Pons (tissue), 1 donor: Measurements from ENCODE around the gene SLCO4A1.
A peak's percentile ranks its signal among the peaks of the same experiment; 100 is the strongest.
"Not testable (repeated sequence)": the region's sequence is repeated elsewhere in the genome, so short reads cannot be mapped to it uniquely, and the experiment has no call there.

Experiments used
- DNase-seq: peaks from one replicate; pipeline ENCODE4 v3.0.0-alpha.2; 2016; ENCODE audit warnings: low spot score

SLCO4A1 gene

GRCh38 chr20:62665826-62666735, 23.8 kb downstream of the SLCO4A1 start:
- DNase-seq = no peak

- DNase-seq = peak; percentile 88
Measured at GRCh38 chr20:62666736-62667529, 24.6 kb downstream of the SLCO4A1 start.

DNA sequence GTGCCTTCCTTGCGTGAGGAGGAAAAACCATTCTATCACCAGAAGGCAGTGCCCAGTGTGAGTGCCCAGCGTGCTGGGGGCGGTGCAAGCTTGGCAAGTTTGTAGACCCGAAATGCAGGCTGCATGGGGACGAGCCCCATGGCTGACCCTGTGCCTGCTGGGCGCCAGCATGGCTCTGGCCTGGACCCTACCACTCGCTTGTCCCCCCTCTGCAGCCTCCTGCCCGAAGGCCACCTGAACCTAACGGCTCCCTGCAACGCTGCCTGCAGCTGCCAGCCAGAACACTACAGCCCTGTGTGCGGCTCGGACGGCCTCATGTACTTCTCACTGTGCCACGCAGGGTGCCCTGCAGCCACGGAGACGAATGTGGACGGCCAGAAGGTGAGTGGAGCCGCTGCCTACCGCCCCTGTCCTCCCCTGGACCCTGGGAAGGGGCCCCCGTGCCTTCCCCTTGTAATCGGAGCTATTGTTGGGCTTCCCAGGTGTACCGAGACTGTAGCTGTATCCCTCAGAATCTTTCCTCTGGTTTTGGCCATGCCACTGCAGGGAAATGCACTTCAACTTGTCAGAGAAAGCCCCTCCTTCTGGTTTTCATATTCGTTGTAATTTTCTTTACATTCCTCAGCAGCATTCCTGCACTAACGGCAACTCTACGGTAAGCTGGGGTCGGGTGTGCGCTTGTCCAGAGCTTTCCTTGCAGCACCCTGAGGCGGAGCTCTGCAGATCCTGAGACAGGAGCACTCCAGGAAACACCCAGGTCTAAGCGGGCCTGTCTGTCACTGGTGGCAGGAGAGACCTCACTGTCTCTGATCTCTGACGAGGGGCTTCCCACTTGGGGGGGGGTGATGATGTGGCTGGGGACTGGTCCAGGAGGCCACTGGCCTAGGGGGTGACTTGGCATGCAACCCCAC, 25.5 kb downstream of the SLCO4A1 start:
- no peak for DNase-seq

DNA sequence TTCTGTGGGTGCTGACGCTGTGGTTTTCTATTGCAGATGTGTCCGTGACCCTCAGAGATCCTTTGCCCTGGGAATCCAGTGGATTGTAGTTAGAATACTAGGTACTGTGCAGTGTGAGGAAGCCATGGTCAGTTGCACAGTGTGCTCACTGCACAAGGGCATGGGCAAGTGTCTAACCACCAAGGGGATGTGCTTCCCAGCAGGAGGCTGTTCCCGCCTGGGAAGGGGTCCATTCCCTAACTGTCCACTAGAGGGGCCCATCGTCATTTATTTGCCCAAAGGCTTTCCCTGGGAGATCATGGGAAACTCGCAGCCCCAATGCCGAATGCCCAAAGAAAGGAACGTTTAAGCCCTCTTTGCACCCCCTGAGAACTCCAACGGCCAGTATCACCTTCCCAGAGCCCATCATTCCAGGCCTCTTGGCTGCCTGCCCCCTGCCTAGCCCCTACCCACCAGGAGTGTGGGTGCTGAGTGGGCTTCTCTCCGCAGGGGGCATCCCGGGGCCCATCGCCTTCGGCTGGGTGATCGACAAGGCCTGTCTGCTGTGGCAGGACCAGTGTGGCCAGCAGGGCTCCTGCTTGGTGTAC, 26.2 kb downstream of the SLCO4A1 start:
- DNase-seq = peak; percentile 90

DNA sequence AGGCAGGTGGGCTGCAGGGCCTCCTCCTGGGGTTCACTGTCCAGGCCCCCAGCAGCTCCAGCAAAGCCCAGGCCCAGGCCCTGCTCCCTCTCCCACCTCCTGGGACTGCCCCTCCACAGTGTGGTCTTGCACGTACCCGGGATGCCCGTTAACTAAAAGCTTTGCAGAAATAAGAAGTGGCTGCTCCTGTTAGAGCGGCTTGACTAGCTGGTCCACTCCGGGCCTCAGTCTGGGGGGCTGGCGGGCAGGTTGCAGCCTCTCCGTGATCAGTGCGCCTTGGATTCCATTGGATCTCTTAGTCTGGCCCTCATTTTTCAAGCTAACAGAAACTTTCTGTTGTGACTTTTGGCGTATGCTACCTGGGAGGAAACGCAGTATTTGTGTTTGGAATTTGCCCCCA, 26.9 kb downstream of the SLCO4A1 start:
- DNase-seq = no peak

DNA sequence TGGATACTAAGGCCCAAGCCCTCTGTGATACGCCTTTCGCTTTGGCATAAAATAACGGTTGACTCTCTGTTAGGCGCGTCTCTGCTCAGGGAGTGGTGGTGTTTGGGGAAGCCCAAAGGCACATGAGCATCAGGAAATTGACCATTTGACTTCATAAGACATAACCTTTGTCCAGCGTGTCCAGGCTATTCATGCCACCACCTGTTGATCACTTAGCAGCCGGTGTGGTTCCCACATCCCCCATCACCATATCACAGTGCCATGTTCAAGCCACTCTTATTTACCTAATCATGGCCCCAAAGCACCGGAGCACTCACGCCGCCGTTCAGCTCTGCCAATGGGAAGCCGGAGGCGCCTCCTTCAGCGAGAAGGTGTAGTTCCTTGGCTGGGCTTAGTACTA, 27.9 kb downstream of the SLCO4A1 start:
- DNase-seq = no peak

DNA sequence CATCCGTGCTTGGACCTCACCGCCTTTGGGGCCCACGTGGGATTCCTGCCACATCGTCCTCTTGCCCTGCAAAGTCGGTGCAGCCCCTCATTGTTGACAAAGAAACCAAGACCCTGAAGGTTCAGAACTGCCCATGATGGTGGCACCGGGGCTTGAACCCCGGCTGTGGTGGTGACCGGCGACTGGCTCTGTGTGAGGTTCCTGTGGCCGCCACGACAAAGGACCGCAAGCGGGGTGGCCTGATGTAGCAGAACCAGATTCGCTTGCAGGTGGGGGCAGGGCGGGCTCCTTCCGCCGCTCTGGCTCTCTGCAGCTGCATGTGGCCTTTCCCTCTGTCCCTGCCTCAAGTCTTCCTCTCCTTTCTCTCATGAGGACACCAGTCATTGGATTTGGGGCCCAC, 28.7 kb downstream of the SLCO4A1 start:
- no peak for DNase-seq

DNA sequence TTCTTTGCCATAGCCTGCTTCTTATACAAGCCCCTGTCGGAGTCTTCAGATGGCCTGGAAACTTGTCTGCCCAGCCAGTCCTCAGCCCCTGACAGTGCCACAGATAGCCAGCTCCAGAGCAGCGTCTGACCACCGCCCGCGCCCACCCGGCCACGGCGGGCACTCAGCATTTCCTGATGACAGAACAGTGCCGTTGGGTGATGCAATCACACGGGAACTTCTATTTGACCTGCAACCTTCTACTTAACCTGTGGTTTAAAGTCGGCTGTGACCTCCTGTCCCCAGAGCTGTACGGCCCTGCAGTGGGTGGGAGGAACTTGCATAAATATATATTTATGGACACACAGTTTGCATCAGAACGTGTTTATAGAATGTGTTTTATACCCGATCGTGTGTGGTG, 29.5 kb downstream of the SLCO4A1 start:
- no peak for DNase-seq

DNA sequence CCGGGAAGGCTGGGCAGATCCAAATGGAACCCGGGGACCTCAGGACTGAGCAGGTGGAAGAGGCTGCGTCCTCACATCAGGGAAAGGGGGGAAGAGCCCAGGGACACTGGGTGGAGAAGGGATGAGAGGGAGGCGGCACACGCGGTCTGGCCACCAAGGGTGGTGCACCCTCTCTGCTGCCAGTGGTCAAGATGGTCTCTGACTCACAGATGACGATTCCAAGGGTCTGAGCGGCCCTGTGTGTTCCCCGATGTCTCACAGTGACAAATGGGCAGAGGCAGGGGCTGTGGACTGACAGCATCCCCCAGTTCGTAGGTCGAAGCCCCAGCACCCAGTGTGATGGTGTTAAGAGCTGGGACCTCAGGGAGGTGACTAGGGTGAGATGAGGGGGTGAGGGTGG, 32.1 kb downstream of the SLCO4A1 start:
- DNase-seq = no peak

GRCh38 chr20:62675156-62675876, 33.0 kb downstream of the SLCO4A1 start:
- DNase-seq = no peak

DNA sequence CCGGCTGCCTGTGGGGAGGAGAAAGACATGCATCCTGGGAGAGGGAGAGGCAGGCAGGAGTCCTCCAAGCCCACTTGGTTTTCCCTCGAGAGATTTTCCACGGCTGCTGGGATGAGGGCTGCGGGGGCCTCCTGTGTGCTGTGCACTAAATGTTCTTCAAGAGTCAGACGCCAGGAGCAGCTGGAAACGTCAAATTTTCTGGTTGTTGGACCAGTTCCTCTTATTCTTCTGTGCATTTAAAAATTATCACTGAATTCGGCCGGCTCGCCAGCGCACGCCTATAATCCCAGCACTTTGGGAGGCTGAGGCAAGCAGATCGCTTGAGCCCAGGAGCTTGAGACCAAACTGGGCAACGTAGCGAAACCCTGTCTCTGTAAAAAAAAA, 33.6 kb downstream of the SLCO4A1 start:
- DNase-seq = no peak

DNA sequence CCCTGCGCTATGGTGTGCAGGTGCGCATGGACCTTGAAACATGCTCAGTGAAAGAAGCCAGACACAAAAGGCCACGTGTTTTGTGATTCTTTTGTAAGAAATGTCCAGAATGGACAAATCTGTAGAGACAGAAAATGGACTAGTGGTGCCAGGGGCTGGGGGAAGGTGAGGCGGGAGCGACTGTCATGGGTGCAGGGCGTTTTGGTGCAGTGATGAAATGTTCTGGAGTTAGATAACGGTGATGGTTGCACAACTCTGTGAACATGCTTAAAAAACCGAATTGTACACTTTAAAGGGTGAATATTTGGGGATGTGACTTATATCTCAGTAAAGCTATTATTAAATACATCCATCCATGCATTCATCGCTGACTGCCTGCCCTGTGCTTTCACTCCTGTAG, 34.7 kb downstream of the SLCO4A1 start:
- no peak for DNase-seq

GRCh38 chr20:62677678-62678077, 35.4 kb downstream of the SLCO4A1 start:
- no peak for DNase-seq

GRCh38 chr20:62678553-62678952, 36.2 kb downstream of the SLCO4A1 start:
- DNase-seq = no peak

- DNase-seq = no peak
Measured at GRCh38 chr20:62679978-62680589, 37.8 kb downstream of the SLCO4A1 start.

GRCh38 chr20:62682912-62683517, 40.7 kb downstream of the SLCO4A1 start:
- no peak for DNase-seq

- DNase-seq = not testable (repeated sequence)
Measured at GRCh38 chr20:62683660-62684322, 41.5 kb downstream of the SLCO4A1 start.

DNA sequence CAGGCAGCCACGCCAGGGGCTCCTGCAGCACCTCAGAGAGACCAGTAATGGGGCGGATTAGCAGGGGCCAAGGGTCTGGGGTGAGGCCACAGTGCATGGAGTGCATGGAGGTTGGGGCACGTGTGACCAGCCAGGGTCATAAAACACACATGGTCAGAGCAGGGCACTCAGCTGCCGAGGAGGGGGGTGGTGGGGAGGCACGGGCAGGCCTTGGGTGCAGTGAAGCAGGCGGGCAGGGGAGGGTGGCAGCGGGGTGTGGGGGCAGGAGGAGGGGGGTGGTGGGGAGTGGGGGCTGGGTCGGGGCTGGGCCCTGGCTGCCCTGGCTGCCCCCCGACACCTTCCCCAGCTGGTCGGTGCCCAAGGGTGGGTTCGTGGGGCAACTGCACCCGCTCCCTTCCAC, 42.7 kb downstream of the SLCO4A1 start:
- DNase-seq = no peak

- DNase-seq = peak; percentile 73
Measured at GRCh38 chr20:62685781-62686555, 43.7 kb downstream of the SLCO4A1 start.
